Ovary (tissue), 9 donors: ENCODE results near the gene PTPRU. TPM values are rescaled to one million over a fixed set of nuclear protein-coding genes. Genes with fewer than 3 reads are reported as not detected.

Experiments
- DNase-seq, 5 donors: peaks; one replicate each; pipeline ENCODE4 v3.0.0-alpha.2; 2019 to 2020
- H3K27ac ChIP-seq, 2 donors: fragments of 200-600 bp; one replicate each; pipeline versions ENCODE4 v1.5.1 to v1.8.0; 2019 to 2022
- H3K27me3 ChIP-seq: fragments of 200-600 bp; one replicate; pipeline ENCODE4 v1.8.0; 2022
- H3K36me3 ChIP-seq: fragments of 200-600 bp; sonication (generic); one replicate; pipeline ENCODE4 v1.5.1; 2019
- H3K4me1 ChIP-seq: one replicate; pipeline ENCODE4 v1.8.1; 2013; ENCODE audit warnings: mild to moderate bottlenecking, moderate library complexity; ENCODE audit not compliant: insufficient read depth
- H3K4me3 ChIP-seq: fragments of 200-600 bp; sonication (generic); one replicate; pipeline ENCODE4 v1.5.1; 2017
- H3K9me3 ChIP-seq, 2 donors: fragments of 200-600 bp in 1 of 2; sonication (generic) in 1 of 2; one replicate each; pipeline versions ENCODE4 v1.5.1 to v1.8.1; 2013 to 2019; ENCODE audit warnings: mild to moderate bottlenecking in 1 of 2, moderate library complexity in 1 of 2
- EP300 ChIP-seq: sonication (generic); formaldehyde crosslinking; IDR thresholded peaks from one replicate; pipeline ENCODE4 v1.6.1; 2017; ENCODE audit warnings: antibody characterized with exemption
- POLR2A ChIP-seq: fragments of 450-650 bp; IDR thresholded peaks from one replicate; pipeline ENCODE4 v1.6.1; 2017; ENCODE audit warnings: antibody characterized with exemption, mild to moderate bottlenecking, moderate library complexity
- WGBS, 3 donors: extraction: QIAGEN DNeasy Blood & Tissue Kit in 1 of 3; methylation state at CpG; one replicate each; pipeline versions ENCODE4 v1.1.5 to v1.1.7; 2013 to 2017; 5-methylcytosine and 5-hydroxymethylcytosine counted together
- intact Hi-C, 4 donors: fragments of 100-400 bp; cut with DNase I; formaldehyde crosslinking; loops; one replicate each; pipeline versions ENCODE4 v1.11.0 to v1.15.1; 2022 to 2023
- polyA plus RNA-seq, 2 donors: library from polyadenylated mRNA; stranded (reverse); fragments of 200-250 nt in 1 of 2; fragments of 350-450 nt in 1 of 2; fragmentation: Illumina TruSeq in 1 of 2; extraction: RNeasy Lipid Tissue Mini Kit (QIAGEN cat#74804) in 1 of 2; gene quantifications; one replicate each; pipeline ENCODE4 v1.2.3, GENCODE V29; 2013 to 2014
- total RNA-seq, 7 donors: library from RNA; depleted of rRNA in 2 of 7; stranded (reverse); fragments of >200 nt in 2 of 7; fragmentation: NEBNext Ultra II Directional in 3 of 7; extraction: Animal tissue kit (Norgen Biotek cat#: 25700) in 3 of 7; gene quantifications; one replicate each; pipeline versions ENCODE4 v1.1.0 to v1.2.4, GENCODE V29; 2016 to 2023
- TF ChIP-seq, protein P1 (sequence below), 3 donors: fragments of 450-650 bp in 2 of 3; fragments of 200-600 bp in 1 of 3; IDR thresholded peaks; one replicate each; pipeline versions ENCODE4 v1.5.1 to v1.8.0; 2016 to 2022; ENCODE audit warnings: antibody characterized with exemption in 3 of 3, mild to moderate bottlenecking in 1 of 3
- donor health status: DM: no; HTN: no; CAD: no; lungs with moderate emphysema.
- donor health status: DM: no; HTN: no; CAD: no.
- donor health status: Bipolar disorder and iron deficiency.
- donor health status: DM: yes; HTN: yes; CAD: no.
- donor health status: DM: no; HTN: no; CAD: no.
- donor health status: DM: yes; HTN: yes; CAD: no.

Gene PTPRU
- total and polyA plus RNA-seq, 9 donors = 2.9 to 45.2 (median 29.9) TPM

DNA sequence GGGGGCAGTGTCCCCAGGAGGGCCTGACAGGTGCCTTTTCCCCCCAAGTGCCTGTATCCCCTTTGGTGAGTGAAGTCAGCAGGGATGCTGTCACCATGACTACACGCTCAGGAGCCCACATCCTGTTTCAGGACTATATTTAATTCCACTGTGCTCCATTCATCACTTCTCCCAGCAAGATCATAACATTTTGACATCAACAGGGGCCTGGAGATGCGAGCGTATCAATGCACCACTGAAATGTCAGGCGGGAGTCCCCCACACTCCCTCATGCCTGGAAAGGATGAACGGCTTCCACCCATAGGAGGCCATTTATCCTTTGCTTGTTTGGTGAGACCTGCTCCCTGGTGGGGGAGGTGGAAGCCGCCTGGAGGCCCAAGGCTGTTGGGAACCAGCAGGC, 119.1 kb downstream of the PTPRU start:
- H3K36me3 ChIP-seq = no peaks in the 10 kb centered on the region
- H3K27ac ChIP-seq = no peak overlapping the region
- TF ChIP-seq EP300 (no peak), POLR2A (no peak)
- TF ChIP-seq, protein P1, sequence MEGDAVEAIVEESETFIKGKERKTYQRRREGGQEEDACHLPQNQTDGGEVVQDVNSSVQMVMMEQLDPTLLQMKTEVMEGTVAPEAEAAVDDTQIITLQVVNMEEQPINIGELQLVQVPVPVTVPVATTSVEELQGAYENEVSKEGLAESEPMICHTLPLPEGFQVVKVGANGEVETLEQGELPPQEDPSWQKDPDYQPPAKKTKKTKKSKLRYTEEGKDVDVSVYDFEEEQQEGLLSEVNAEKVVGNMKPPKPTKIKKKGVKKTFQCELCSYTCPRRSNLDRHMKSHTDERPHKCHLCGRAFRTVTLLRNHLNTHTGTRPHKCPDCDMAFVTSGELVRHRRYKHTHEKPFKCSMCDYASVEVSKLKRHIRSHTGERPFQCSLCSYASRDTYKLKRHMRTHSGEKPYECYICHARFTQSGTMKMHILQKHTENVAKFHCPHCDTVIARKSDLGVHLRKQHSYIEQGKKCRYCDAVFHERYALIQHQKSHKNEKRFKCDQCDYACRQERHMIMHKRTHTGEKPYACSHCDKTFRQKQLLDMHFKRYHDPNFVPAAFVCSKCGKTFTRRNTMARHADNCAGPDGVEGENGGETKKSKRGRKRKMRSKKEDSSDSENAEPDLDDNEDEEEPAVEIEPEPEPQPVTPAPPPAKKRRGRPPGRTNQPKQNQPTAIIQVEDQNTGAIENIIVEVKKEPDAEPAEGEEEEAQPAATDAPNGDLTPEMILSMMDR (IDR thresholded peaks at IDR 0.05) = no peak
- no peak overlapping the region for H3K4me3 ChIP-seq
- 64 to 68% (median 67%) methylated on average over 6 of the region's 6 CpGs for WGBS, 3 donors
- no peaks in the 10 kb centered on the region for H3K27me3 ChIP-seq
- intact Hi-C loops = no loop called here
- no peaks in the 10 kb centered on the region for H3K4me1 ChIP-seq
- no peaks in the 10 kb centered on the region for H3K9me3 ChIP-seq
- DNase-seq = no peak

DNA sequence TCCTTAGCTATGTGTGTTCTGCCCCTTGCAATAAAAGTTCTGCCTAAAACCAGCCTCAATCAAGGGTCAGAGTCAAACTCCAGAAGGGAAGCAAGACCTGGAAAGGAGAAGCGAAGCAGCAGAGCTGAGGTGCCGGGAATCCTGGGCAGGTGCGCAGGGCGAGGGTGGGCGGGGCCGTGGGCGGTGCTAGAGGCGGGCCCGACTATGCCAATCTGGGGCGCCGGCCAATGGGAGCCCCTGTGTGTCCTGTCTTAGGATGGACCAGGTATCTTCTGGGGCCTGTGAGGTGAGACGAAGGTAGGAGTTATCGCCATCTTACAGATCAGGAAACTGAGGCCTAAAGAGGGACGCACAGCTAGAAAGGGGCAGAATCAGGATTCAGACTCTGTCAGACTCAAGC, 120.3 kb downstream of the PTPRU start:
- no peaks in the 10 kb centered on the region for H3K9me3 ChIP-seq
- TF ChIP-seq, protein P1 (IDR thresholded peaks at IDR 0.05) = no peak
- no peak for TF ChIP-seq POLR2A
- TF ChIP-seq EP300 = no peak
- 61 to 69% (median 65%) methylated on average over 14 of the region's 14 CpGs for WGBS, 3 donors
- H3K27me3 ChIP-seq = no peaks in the 10 kb centered on the region
- H3K4me3 ChIP-seq = no peak overlapping the region
- H3K36me3 ChIP-seq = no peaks in the 10 kb centered on the region
- no peak for DNase-seq
- H3K4me1 ChIP-seq = no peaks in the 10 kb centered on the region
- intact Hi-C loops = no loop called here
- no peak overlapping the region for H3K27ac ChIP-seq

DNA sequence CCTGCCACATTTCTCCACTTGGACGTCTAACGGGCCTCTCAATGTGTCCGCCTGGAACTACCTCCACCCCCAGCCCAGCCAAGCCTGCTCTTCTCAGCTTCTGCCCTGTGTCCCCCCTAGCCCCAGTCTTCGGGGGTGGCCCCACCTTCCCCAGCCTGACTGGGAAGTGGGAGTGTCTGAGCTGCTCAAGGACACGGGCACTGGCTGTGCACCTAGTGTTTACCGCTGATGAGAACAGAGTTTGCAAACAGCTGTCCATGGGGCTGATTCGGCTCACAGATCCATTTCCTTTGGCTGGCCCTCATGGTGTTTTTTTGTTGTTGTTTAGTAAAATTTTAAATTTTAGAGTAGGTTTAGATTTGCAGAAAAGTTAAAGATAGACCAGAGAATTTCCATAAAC, 121.1 kb downstream of the PTPRU start:
- whole genome bisulfite sequencing, 3 donors = 24 to 44% (median 26%) methylated on average over 7 of the region's 7 CpGs

DNA sequence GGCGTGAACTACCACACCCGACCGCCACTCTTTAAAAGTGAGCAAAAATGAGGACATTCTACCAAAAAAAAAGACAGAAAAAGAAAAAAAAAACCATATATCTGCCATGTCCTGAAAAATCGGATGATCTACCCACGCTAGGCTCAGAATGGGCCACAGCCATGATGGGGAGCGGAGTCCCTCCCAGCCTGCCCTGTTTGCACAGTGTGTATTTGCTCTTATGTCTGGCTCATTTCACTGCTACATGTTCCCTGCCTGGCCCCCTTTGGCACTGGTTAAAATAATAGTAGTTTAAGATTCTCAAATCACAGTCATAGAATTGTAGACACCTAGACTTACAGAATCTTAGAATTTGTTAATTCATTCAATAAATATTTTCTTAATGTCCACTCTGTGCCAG, 121.9 kb downstream of the PTPRU start:
- H3K27me3 ChIP-seq = no peaks in the 10 kb centered on the region
- WGBS, 3 donors = 83 to 91% (median 91%) methylated on average over 6 of the region's 6 CpGs
- H3K36me3 ChIP-seq = no peaks in the 10 kb centered on the region
- intact Hi-C loops = no loop called here
- no peaks in the 10 kb centered on the region for H3K4me1 ChIP-seq
- DNase-seq = no peak
- no peak for TF ChIP-seq POLR2A
- no peaks in the 10 kb centered on the region for H3K9me3 ChIP-seq
- H3K4me3 ChIP-seq = no peak overlapping the region
- no peak overlapping the region for H3K27ac ChIP-seq

More for the DNA sequence above, 121.1 kb downstream of the PTPRU start:
- Histone ChIP-seq H3K4me1 (no peaks in the 10 kb centered on the region), H3K27ac (no peak overlapping the region), H3K36me3 (no peaks in the 10 kb centered on the region), H3K4me3 (no peak overlapping the region), H3K9me3 (no peaks in the 10 kb centered on the region), H3K27me3 (no peaks in the 10 kb centered on the region)
- no peak for DNase-seq
- intact Hi-C loops = no loop called here
- TF ChIP-seq POLR2A (no peak), EP300 (no peak)
- TF ChIP-seq, protein P1 (IDR thresholded peaks at IDR 0.05) = no peak

DNA sequence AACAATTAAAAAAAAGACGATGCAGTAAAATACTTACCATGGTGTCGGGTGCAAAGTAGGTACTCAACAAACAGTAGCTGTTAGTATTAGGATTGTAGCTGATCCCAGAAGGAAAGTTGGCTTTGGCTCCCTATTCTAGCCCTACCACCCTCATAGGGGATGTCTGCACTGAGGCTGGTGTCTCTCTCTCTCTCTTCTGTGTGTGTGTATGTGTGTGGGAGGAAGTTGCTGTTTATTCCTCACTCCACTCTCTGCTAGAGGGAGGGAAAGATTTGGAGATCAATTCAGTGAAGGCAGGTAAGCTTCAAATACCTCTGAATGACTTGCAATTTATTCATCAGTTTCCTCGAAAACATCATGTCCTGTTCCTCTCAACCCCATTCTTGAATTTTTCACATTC, 124.4 kb downstream of the PTPRU start:
- H3K4me3 ChIP-seq = no peak overlapping the region
- no peak for DNase-seq
- intact Hi-C loops = no loop called here
- no peaks in the 10 kb centered on the region for H3K36me3 ChIP-seq
- H3K27ac ChIP-seq = no peak overlapping the region
- no peak for TF ChIP-seq EP300
- no peak for TF ChIP-seq POLR2A
- TF ChIP-seq, protein P1 (IDR thresholded peaks at IDR 0.05) = no peak
- H3K9me3 ChIP-seq = no peaks in the 10 kb centered on the region
- no peaks in the 10 kb centered on the region for H3K27me3 ChIP-seq
- H3K4me1 ChIP-seq = no peaks in the 10 kb centered on the region
- WGBS, 3 donors = 82 to 87% (median 85%) methylated on average over 3 of the region's 3 CpGs
